Bronchial epithelial cell (primary cell): Measurements from ENCODE around the gene MMS19. TPM values are rescaled to one million over a fixed set of nuclear protein-coding genes. Genes with fewer than 3 reads are reported as not detected.
"Not testable (repeated sequence)": the region's sequence is repeated elsewhere in the genome, so short reads cannot be mapped to it uniquely, and the experiment has no call there.

ENCODE experiments used
- DNase-seq: peaks from one replicate; pipeline ENCODE4 v3.0.0-alpha.2; 2010; ENCODE audit warnings: low read depth
- FAIRE-seq: peaks from 2 replicates; lab custom pipeline; 2011; peaks lifted over from hg19 to GRCh38; lab: Jason Lieb, UNC
- H3K27me3 ChIP-seq: 2 replicates; pipeline ENCODE4 v1.5.1; 2011; ENCODE audit warnings: low read length; ENCODE audit not compliant: control insufficient read depth, insufficient read depth
- H3K36me3 ChIP-seq: 2 replicates; pipeline ENCODE4 v1.5.1; 2011; ENCODE audit warnings: low read length; ENCODE audit not compliant: control insufficient read depth, insufficient read depth
- H3K4me3 ChIP-seq: 2 replicates; pipeline ENCODE4 v1.5.1; 2011; ENCODE audit warnings: mild to moderate bottlenecking, low read depth, low read length, control low read depth
- total RNA-seq: library from RNA; depleted of rRNA; stranded (reverse); fragments of >200 nt; gene quantifications from 2 replicates; pipeline ENCODE4 v1.2.1, GENCODE V29; 2014
- TF ChIP-seq, protein P1 (sequence below): IDR thresholded peaks from 2 replicates; pipeline ENCODE4 v1.5.1; 2011; ENCODE audit warnings: mild to moderate bottlenecking, moderate library complexity, low read length, control low read depth, inconsistent platforms; ENCODE audit not compliant: insufficient read depth, severe bottlenecking

Gene MMS19
- total RNA-seq, 1 donor from 2014 or later: 38.2 TPM

DNA sequence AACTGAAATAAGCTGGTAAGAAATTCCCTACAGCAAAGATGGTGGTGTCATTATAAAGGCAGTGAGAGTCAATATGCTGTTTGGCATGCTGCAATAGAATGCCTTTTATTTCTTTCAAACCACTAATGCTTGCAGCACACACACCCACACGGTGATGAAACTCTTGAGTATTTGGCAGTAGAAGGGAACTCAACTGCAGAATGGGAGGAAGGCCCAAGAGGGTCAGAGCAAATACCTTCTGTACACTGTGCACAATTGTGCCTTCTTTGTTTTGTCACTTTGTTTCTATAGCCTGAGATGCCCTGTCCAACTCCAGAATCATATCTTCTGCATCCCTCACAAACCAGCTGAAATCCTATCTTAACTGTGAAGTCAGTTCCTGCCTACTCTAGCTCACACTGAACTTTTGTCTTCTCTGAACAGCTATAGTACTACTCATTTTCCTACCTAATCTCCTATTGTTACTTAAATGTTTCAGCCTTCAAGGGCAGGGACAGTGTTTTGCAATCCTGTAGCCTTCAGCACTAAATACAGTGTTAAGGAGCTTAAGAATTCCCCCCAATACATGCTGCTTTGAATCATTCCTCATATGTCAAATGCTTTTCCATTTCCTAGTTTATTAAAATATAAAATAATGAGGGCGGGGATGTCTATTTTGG is 22.2 kb downstream of the MMS19 start:
- TF ChIP-seq, protein P1, sequence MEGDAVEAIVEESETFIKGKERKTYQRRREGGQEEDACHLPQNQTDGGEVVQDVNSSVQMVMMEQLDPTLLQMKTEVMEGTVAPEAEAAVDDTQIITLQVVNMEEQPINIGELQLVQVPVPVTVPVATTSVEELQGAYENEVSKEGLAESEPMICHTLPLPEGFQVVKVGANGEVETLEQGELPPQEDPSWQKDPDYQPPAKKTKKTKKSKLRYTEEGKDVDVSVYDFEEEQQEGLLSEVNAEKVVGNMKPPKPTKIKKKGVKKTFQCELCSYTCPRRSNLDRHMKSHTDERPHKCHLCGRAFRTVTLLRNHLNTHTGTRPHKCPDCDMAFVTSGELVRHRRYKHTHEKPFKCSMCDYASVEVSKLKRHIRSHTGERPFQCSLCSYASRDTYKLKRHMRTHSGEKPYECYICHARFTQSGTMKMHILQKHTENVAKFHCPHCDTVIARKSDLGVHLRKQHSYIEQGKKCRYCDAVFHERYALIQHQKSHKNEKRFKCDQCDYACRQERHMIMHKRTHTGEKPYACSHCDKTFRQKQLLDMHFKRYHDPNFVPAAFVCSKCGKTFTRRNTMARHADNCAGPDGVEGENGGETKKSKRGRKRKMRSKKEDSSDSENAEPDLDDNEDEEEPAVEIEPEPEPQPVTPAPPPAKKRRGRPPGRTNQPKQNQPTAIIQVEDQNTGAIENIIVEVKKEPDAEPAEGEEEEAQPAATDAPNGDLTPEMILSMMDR: no peak

DNA sequence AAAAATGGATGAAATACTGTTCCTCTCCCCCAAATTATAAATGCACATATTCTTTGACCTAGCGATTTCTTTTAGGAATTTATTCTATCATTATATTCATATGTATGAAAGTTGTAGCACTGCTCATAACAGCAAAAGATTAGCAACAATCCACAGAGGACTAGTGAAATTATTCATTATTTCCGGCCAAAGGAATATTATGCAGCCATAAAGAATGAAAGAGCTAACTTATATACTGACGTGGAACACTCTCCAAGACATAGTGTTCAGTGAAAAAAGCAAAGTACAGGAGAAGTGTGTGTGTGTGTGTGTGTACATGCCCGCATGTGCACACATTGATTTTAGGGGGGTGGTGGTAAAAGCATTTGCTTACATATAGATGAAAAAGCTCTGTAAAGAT is 23.3 kb downstream of the MMS19 start:
- Histone ChIP-seq H3K27me3 (no peaks in the 10 kb centered on the region), H3K4me3 (no peak overlapping the region), H3K36me3 (peaks cover 26% of the 10 kb centered on the region)
- DNase-seq: no peak
- TF ChIP-seq, protein P1: no peak
- FAIRE-seq: no peak

More for the DNA sequence above, 22.2 kb downstream of the MMS19 start:
- Histone ChIP-seq H3K27me3 (no peaks in the 10 kb centered on the region), H3K4me3 (no peak overlapping the region), H3K36me3 (peaks cover 26% of the 10 kb centered on the region)
- DNase-seq (peak; percentile 52), FAIRE-seq (no peak)

DNA sequence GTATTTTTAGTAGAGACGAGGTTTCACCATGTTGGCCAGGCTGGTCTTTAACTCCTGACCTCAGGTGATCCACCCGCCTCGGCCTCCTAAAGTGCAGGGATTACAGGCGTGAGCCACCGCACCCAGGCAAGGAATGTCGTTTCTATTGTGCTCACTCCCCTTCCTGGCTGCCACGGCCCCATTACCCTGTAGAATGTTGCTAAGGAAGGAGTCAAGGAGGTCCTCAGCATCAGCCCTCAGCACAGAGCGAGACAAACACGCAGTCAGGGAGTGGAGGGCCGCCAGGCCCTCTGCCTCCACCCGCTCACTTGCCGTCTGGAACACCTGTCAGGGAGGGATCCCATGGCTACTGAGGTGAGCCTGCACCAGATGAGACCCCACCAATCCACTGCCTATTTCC is 29.4 kb downstream of the MMS19 start:
- peaks cover 21% of the 10 kb centered on the region for H3K36me3 ChIP-seq
- H3K27me3 ChIP-seq, H3K4me3 ChIP-seq, FAIRE-seq, DNase-seq: not testable (repeated sequence)

DNA sequence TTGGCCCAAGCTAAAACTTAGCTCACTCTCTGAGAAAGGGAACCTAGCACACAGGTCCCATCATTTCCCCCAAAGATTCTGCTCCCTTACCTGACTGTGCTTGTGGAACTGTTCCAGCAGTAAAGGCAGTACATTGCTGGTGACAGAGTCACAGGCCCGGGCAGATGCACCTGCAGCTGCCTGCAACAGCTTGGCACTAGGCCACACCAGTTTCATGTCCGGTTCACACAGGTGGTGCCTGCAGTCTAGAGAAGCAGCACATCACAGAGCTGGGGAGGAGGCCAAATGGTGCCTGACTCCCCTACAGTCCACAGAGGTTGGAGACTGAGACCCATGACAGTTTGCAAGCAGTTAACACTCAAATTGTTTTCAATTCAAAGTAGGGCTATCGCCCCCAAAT is 30.1 kb downstream of the MMS19 start:
- peaks cover 22% of the 10 kb centered on the region for H3K36me3 ChIP-seq
- no peaks in the 10 kb centered on the region for H3K27me3 ChIP-seq
- no peak overlapping the region for H3K4me3 ChIP-seq
- peak; percentile 73 for DNase-seq
- FAIRE-seq: no peak
- TF ChIP-seq, protein P1: no peak

DNA sequence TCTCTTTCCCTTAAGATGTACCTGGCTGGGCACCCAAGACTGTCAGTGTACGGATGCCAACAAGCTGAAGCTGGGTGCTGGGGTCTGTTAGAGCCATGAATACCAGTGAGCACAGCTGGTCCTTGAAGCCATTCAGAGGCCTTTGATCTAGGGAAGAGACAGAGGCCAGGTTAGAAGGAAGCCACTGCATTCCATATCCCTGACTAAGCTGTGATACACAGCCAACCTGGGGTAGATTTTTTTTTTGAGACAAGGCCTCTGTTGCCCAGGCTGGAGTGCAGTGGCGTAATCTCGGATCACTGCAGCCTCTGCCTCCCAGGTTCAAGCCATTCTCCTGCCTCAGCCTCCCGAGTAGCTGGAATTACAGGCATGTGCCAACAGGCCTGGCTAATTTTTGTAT is 31.5 kb downstream of the MMS19 start:
- peaks cover 26% of the 10 kb centered on the region for H3K36me3 ChIP-seq
- TF ChIP-seq, protein P1: no peak
- DNase-seq (peak; percentile 83), FAIRE-seq (no peak)
- no peak overlapping the region for H3K4me3 ChIP-seq
- H3K27me3 ChIP-seq: no peaks in the 10 kb centered on the region

DNA sequence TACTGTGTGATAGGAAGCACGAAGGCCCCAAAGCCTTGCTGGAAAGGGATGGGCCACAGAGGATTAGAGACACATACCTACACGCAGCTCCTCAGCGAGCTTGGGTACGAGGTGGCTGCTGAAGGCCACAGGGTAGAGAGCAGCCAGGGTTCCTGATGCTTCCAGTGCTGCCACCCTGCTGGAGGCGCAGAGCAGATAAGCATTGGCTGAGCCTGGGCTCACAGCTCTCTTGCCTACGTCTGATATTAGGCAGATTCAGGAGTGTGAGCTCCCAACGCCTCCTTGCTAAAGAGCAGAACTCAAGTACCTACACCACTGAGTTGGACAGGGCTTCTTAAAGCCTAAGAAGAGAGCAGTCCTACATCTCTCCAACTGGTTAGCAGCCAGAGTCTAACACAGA is 32.2 kb downstream of the MMS19 start:
- FAIRE-seq (no peak), DNase-seq (no peak)
- no peak overlapping the region for H3K4me3 ChIP-seq
- H3K36me3 ChIP-seq: peaks cover 31% of the 10 kb centered on the region
- TF ChIP-seq, protein P1: no peak
- H3K27me3 ChIP-seq: no peaks in the 10 kb centered on the region
